ENCODE measurements around the gene NCOA4. TPM values are rescaled to one million over a fixed set of nuclear protein-coding genes. Genes with fewer than 3 reads are reported as not detected.

The NCOA4 gene
- total RNA-seq, 1 donor from 2014 or later: 131 TPM

- H3K4me3 ChIP-seq (ENCODE audit: low read depth, low read length): no peak overlapping the region
- no peak for TF ChIP-seq CTCF (IDR thresholded peaks at IDR 0.05; ENCODE audit: insufficient read depth, low read length, poor library complexity, severe bottlenecking)
- no peak for DNase-seq (ENCODE audit: low read depth)
- H3K27me3 ChIP-seq (ENCODE audit: control insufficient read depth, insufficient read depth, low read length): no peaks in the 10 kb centered on the region
- no peaks in the 10 kb centered on the region for H3K36me3 ChIP-seq (ENCODE audit: control insufficient read depth, insufficient read depth, low read length)
These were observed 10.1 kb downstream of the NCOA4 start for GRCh38 chr10:46020344-46020657.

- H3K27me3 ChIP-seq (ENCODE audit: control insufficient read depth, insufficient read depth, low read length): no peaks in the 10 kb centered on the region
- no peak for TF ChIP-seq CTCF (IDR thresholded peaks at IDR 0.05; ENCODE audit: insufficient read depth, low read length, poor library complexity, severe bottlenecking)
- DNase-seq (ENCODE audit: low read depth): no peak
- no peaks in the 10 kb centered on the region for H3K36me3 ChIP-seq (ENCODE audit: control insufficient read depth, insufficient read depth, low read length)
- H3K4me3 ChIP-seq (ENCODE audit: low read depth, low read length): no peak overlapping the region
These were observed 10.7 kb downstream of the NCOA4 start for GRCh38 chr10:46019569-46020343.

- Histone ChIP-seq H3K4me3 (ENCODE audit: low read depth, low read length) (no peak overlapping the region), H3K27me3 (ENCODE audit: control insufficient read depth, insufficient read depth, low read length) (no peaks in the 10 kb centered on the region), H3K36me3 (ENCODE audit: control insufficient read depth, insufficient read depth, low read length) (no peaks in the 10 kb centered on the region)
- no peak for TF ChIP-seq CTCF (IDR thresholded peaks at IDR 0.05; ENCODE audit: insufficient read depth, low read length, poor library complexity, severe bottlenecking)
- no peak for DNase-seq (ENCODE audit: low read depth)
These were observed 11.3 kb downstream of the NCOA4 start for GRCh38 chr10:46019177-46019528.

- Histone ChIP-seq H3K36me3 (ENCODE audit: control insufficient read depth, insufficient read depth, low read length) (no peaks in the 10 kb centered on the region), H3K27me3 (ENCODE audit: control insufficient read depth, insufficient read depth, low read length) (no peaks in the 10 kb centered on the region), H3K4me3 (ENCODE audit: low read depth, low read length) (no peak overlapping the region)
- DNase-seq (ENCODE audit: low read depth): no peak
- TF ChIP-seq CTCF (IDR thresholded peaks at IDR 0.05; ENCODE audit: insufficient read depth, low read length, poor library complexity, severe bottlenecking): no peak
These were observed 11.8 kb downstream of the NCOA4 start for GRCh38 chr10:46018453-46019176.

GRCh38 chr10:46017733-46018132 is 12.7 kb downstream of the NCOA4 start:
- H3K36me3 ChIP-seq (ENCODE audit: control insufficient read depth, insufficient read depth, low read length): no peaks in the 10 kb centered on the region
- H3K27me3 ChIP-seq (ENCODE audit: control insufficient read depth, insufficient read depth, low read length): no peaks in the 10 kb centered on the region
- DNase-seq (ENCODE audit: low read depth): no peak
- H3K4me3 ChIP-seq (ENCODE audit: low read depth, low read length): no peak overlapping the region
- no peak for TF ChIP-seq CTCF (IDR thresholded peaks at IDR 0.05; ENCODE audit: insufficient read depth, low read length, poor library complexity, severe bottlenecking)
